ENCODE data around the gene RNASEH2B. TPM values are rescaled to one million over a fixed set of nuclear protein-coding genes. Genes with fewer than 3 reads are reported as not detected.

Gene RNASEH2B
- total RNA-seq, 1 experiment from 2014 or later: 83.4 TPM

DNA sequence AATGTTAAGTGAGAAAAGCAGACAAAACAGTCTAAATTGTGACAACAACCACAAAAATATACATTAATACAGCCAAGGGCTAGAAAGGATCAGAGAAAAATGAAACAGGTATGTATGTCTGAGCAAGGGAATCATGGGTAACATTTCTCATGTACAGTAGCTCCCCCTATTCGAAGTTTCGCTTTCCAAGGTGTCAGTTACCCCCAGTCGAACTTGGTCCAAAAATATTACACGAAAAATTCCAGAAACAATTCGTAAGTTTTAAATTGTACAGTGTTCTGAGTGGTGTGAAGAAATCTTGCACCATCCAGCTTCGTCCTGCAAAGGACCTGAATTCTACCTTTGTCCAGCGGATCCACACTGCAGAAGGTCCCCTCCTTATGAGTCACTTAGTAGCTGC, 1.8 kb upstream of the RNASEH2B start:
- DNase-seq (ENCODE audit: low read depth): no peak

DNA sequence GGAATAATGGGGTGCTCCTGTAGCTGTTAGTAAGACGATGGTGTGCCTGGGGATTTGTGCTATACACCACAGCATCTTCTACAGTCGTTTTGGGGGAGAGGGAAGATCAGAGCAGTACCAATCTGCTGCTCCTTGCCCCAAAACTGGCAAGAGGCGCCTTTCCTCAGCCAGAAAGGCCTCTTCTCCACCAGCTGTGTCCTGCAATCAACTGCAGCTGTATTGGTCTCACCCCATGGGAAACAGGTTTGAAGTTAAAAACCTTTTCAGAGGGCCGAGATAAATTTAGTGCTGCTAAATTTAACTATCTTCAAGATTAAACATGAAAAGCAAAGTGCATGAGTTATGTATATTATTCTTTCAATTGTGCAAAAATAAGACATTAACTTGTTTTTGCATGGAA, 1.2 kb upstream of the RNASEH2B start:
- DNase-seq (ENCODE audit: low read depth): no peak

DNA sequence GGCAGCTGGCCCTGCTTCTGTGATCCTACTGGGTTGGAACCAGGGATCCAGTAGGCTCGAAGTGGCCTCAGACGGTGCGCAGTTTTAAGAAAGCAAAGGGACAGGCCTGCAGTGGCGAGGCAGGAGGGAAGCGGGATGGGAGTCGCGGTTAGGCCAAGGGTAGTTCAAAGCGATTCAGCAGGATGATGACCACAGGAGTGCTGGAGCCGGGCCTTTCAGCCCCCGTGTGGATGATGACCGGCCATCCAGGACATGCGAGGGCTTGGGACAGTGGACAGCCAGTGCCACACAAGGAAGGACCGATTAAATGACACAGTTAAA, 854 bp downstream of the RNASEH2B start:
- DNase-seq (ENCODE audit: low read depth): peak; percentile 57

DNA sequence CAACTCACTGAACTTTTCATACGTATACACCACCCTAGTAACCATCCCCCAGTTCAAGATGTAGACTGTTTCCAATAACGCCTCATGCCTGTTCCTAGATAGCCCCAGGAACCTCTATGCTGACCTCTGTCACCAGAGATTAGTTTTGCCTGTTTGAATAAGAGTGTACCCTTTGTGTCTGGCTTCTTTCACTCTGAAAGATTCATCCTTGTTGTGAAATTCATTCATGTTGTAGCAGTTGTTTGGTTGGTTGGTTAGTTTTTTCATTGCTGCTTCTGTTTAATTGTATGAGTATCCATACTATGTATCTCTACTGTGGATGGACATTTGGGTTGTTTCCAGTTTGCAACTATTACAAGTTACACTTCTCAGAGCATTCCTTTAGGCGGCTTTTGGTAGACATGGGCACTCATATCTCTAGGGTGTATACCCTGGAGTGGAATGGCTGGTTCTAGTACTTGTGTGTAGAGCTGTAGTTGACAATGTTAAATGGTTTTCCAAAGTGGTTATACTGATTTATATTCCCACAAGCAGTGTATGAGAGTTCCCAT, 1.6 kb downstream of the RNASEH2B start:
- DNase-seq (ENCODE audit: low read depth): peak; percentile 41

DNA sequence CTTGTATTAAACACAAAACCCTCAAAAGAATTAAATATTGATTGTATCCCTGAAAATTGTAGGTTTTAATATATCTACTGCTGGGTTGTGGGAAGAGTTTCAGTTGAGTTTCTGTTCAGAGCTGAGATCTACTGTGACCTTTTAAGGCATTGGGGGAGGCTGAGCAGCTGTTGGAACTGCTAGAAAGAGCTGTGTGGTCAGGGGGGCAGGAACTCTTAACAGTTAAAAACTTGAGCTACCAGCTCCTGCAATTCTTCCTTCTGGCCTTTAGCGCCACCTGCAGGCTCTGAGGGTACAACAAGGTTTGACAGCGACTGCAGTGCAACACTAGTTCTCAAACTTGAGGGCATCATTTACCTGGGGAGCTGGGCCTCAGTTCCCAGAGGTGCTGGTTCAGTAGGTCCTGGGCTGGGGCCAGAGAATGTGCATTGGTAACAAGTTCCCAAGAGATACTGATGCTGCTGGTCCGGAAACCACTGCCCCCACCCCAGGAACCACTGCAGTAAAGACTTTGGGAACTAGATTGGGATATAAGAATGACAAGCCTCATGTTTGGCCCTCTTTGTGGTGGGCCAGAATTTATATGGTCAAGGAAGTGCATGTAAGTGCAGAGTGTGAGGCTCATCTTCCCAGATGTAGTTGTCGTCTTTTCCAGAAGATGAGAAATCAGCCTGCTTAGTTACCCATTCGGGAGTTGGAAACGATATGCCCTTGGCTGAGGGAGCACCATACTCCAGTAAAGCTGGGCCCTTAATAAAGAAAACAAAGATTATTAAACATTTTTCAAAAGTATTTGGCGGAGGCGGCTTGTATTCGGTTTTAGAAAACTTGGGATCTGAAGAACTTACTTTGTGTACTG, 2.6 kb downstream of the RNASEH2B start:
- DNase-seq (ENCODE audit: low read depth): peak; percentile 97

DNA sequence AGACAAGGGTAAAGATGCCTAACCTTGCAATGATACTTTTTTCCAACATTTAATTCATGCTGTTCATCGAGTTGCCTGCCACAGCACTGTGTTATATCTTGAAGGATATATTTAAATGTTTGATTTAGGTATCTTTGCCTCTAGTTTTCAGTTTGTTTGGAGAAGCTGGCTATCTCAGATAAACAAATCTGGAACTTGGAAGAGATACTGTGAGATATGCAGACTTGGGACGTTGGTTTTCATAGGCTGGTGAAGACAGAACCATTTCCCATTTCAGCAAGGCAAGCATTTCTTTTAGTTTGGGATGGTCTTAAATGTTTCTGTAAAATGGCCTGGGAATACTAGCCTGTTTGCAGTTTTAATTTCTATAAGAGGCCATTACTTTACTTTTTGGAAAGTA, 3.3 kb downstream of the RNASEH2B start:
- DNase-seq (ENCODE audit: low read depth): no peak

DNA sequence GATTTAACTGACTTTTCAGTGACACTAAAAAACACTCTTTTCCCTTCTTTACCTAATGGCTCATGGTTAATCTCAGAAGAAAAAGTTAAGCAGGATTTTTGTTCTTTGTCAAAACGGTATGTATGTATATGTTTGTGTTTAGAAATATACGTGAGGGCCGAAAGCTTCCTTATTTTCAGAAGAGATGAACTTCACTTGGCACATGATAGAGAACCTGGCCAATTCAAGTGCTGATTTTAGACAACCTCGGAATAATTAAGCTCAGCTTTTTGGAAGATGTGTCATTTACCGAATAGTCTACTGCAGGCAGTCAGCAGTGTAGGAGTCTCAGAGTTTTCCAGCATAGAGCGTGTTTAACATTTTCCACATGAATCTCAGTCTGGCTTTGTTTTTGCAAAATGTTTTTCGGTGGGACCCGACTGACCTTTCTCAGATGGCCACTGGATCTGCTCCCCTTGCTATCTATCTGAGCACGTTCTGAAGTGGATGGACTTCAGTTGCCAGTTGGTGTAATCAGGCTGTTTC, 4.6 kb downstream of the RNASEH2B start:
- no peak for DNase-seq (ENCODE audit: low read depth)

DNA sequence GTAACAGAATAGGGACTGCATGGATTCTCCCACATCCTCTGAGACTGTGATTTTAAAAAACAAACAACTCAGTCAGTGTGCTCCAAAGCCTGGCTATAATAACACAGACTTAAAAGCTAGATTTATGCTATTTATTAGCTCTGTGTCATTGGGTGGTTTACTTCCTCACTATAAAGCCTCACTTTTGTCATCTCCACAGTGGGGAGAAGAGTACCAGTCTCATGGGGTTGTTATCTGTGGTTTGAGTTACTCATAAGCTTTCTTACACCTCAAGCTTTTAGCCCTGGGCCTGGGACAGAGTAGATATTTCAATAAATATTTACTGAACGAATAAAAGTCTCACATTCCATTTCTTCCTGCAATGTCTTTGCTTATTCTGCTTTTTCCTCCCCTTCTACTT, 5.3 kb downstream of the RNASEH2B start:
- peak; percentile 48 for DNase-seq (ENCODE audit: low read depth)

DNA sequence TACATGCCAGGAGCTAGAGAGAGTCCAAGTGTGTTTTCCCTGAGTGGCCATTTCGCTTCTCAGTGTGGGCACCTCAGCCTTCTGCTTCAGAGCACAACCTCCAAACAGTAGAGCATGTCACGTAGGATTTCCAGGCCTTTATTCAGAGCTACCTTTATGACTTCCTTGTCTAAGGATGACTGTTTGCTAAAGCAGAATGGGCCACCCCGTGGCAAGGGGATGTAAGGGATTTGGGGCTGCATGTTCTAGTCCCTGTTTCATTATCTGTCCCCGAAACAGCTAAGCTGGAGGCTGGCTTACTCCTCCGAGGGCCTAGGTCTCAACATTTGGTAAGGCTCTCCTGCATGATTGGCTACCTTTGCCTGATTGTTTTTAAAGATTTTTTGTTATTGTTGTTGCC, 6.0 kb downstream of the RNASEH2B start:
- no peak for DNase-seq (ENCODE audit: low read depth)

DNA sequence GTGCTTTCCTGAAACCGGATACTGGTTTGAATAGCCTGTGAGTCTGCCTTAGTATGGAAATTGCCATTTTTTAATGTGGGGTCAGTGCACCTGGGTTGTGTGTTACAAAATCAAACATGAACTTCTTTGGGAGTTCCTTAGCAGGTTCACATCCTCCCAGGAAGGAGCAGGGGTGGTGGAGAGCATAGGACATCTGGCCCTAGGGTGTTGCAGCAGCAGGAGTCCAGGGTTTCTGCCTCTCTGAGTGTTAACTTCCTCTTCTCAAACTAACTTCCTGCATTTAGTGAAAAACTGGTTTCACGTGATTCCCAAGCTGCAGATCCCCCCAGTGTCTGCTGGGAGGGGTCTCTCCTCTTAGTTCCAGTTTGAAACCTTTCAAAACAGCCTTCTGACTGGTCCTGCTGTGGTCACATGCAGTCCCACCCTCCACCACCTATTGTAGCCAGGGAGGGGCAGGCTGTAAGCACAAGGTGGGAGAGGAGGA, 7.2 kb downstream of the RNASEH2B start:
- no peak for DNase-seq (ENCODE audit: low read depth)

DNA sequence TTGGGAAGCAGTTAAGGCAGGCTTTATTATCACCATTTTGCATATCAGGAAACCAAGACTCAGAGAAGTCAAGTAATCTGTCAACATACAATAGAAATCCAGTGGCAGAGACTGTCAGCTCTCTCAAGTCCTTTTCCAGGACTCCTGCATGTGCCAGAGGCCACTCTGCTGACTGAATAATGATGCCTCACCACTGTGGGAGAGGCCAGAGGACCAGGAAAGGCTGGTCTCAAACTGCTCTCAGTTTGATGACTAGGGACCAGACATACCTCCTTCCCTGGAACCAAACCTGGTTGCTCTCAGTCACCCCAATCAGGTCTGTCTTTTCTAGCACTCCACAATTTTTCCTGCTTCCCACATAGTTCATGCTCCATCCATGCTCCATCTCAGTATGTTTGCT, 8.0 kb downstream of the RNASEH2B start:
- no peak for DNase-seq (ENCODE audit: low read depth)

DNA sequence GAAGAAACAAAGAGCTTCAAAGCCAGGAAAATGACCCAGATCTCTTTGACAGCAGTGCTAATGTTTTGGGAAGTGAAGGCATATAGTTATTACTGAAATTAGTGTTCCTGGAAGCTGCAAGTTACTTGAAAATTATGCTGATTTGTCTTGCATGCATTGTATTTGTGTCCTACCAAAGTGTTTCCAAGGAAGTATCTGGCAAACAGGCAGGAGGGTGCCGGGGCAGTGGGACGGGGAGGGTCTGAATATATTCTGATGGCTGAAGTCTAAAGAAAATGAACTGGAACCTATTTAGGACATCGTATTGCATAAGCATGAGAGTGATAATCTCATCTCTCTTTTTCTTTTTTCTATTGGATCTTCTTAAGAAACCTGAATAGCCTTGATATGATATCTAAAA, 9.0 kb downstream of the RNASEH2B start:
- DNase-seq (ENCODE audit: low read depth): no peak

DNA sequence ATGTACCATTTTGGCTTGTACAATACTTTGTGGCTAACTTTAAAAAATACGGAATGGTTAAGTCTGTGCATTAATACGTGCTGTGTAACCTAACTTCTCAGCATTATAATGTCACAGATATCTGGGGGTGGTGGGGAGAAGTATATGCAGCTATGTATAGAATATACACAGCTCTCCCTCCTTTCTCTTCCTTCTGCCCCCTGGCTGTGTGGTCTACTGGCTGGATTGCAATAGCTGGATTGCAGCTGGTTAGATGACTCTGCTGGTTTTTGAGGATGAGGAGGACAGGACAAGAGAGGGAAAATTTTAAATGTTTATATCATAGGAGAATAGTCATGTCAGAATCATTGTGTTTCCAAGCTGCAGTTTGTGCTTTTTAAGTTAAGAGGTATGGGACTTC, 9.7 kb downstream of the RNASEH2B start:
- DNase-seq (ENCODE audit: low read depth): no peak

DNA sequence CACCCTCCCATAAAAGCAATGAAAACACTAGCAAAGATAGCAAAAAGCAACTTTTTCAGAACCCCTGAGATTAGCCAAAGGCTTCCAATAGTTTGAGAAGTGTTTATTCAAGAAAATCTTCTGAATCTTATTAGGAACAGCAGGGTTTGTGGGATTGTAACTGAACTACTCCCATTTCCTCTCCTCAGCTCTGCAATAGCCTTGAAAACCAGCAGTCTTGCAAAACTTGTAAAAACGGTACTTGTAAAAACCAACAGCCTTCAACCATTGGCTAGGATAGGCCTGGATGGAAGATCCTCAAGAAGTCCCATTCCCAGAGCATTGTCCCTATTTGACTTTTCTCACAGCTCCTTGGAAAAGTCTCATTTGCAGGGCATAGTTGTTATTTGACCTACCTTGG, 12.1 kb downstream of the RNASEH2B start:
- no peak for DNase-seq (ENCODE audit: low read depth)

DNA sequence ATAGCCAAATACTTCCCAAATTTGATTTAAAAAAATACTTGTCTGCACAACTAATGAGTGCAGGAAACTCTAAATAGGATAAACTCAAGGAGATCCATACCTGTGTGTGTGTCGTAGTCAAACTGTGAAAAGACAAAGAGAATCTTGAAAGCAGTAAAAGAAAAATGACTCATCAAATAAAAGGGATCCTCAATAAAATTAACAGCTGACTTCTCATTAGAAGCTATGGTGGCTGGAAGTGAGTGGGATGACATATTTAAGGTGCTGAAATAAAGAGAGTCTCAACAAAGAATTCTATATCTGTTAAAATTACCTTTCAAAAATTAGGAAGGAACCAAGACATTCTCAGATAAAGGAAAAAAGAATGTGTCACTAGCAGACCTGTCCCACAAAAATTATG, 13.7 kb downstream of the RNASEH2B start:
- DNase-seq (ENCODE audit: low read depth): no peak

DNA sequence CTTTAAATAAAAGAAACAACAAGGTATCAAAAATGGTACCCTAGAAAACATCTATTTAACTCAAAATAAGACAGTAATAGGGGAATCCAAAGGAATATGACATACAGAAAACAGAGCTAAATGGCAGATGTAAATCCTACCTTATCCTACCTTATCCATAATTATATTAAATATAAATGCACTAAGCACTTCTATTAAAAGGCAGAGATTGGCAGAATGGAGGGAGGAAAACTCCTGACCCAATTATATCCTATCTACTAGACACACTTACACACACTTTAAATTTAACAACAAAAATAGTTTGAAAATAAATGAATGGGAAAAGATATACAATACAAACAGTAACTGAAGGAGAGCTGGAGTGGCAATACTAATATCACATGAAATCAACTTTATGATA, 14.4 kb downstream of the RNASEH2B start:
- DNase-seq (ENCODE audit: low read depth): no peak

DNA sequence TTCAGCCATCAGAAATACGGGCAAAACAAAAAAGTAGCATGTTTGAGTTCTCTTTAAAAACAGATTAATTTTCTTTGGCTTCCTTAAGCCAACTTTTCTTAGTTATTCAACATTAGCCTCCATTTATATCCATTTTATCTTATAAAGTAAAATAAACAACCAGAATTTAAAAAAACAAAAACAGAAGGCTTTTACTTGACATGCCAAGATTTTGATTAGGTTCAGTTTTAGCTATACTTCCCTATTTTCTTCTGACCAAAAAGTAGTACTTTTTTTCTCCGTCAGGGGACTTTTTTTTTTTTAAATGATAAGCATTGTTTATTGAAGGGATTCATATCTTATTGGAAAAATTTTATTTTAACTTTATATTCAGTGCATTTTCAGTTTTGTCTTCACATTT, 18.1 kb downstream of the RNASEH2B start:
- DNase-seq (ENCODE audit: low read depth): no peak

DNA sequence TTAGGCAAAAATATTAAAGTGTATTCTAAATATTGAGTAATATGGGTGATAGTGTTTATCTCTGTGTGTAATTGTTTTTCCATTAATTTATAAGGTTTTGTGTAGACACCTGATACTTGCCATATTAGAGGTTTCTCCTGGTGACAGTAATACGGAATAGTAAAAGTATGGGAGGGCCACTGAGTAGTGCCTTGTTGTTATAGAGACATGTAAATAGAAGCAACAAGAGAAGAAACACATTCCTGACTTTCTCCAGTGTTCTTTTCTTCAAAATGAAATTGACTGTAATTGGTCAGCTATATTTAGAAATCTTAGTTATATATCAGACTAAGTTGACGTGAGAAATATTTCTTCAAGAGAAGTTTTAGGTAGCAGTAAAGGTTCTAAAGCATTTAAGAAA, 18.5 kb downstream of the RNASEH2B start:
- DNase-seq (ENCODE audit: low read depth): no peak

DNA sequence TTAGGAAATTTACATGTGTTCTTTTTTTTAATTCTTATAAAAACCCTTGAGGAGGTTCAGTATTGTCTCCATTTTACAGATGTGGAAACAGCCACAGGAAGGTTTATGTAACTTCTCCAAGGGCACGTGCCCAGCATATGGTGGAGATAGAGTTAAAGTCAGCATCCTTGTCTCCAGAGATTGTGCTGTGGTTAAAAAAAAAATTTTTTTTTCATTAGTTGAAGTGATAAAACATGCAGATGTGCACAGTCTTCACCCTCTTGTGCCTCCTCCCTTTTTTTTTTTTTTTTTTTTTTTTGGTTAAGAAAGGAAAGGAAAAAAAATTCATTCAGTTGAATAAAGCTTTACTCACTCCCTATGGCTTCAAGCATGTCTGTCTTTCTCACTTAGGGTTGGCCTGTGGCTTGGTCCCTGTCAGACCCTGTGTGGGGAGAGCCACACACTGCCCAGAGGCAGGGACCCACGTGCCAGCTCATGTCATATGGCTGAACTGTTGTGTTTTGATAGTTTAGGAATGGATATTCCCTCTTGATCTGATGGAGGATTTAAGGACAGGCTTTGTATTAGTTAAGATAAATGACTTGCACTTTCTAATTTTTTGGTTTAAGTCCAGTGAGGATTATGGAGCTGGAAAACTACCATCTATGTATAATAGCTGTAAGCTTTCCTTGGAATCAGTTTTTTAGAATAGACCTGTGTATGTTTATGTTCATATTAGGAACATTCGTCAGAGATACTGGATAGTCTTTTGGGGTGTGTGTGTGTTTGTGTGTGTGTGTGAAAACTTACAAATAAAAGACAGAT, 19.3 kb downstream of the RNASEH2B start:
- no peak for DNase-seq (ENCODE audit: low read depth)

DNA sequence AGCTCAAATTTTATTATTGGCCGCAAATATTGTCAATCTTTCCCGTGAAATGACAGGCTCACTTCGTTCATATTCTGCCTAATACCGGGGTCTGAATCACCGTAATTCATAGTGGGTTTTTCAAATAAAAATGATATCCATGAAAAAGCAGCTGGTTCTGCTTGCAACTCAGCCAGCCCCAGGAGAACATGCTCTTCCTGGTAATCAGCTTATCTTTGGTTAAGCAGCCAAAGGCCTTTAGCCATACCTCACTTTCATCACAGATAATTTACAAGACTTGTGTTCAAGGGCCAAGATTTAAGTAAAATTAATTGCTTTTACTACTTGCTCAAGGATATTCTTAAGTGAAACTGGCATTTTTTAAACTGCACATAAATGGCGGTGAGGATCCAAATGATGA, 22.5 kb downstream of the RNASEH2B start:
- no peak for DNase-seq (ENCODE audit: low read depth)

DNA sequence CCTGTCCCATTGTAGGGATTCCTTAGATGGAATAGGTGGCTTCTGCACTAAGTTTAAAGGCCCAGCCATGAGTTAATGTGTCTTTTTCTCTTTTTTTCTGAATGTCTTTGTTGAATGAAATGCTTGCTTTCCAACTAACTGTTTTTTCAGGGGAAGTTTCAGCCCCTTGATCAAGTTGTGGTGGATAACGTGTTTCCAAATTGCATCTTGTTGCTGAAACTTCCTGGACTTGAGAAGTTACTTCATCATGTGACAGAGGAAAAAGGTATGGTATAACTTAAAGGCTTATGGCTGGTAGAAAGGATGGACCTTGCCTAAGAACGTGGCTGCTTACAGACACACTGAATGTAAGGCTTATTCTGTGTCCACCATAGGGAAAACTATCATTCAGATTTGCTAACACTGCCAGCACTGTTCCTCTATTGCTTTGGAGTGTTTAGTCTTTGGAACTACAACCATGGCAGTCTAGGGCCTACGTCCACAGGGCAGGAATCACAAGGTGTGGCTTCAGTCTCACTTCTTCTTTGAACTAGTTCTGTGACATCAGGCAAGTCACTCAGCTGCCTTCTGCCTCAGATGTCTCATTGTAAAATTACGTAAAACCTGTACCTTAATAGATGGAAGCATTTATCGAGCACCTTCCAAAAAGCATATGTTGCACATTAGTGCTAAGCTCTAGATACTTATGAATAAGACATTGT, 25.3 kb downstream of the RNASEH2B start:
- no peak for DNase-seq (ENCODE audit: low read depth)

DNA sequence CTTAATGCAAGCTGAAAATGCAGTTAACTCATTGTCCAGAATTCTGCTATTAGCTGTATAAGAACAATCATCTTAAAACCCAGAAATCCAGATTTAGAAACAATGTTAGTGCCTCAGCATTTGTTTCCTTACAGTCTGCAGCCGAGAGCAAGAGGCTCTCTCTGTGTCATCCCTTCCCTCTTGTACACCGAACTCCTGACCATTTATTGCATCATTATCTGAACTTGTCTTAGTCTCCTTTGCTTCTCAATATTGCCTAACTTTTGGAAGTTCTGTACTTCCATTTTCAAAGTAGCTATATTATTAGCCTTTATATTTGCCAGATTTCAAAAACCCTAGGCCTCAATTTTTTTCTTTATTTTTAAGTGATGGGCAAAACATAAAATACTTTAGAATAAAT, 27.1 kb downstream of the RNASEH2B start:
- no peak for DNase-seq (ENCODE audit: low read depth)

All from LHCN-M2 (cell line).